OCI-LY7 (cell line): ENCODE measurements around the gene TSPAN7. TPM values are rescaled to one million over a fixed set of nuclear protein-coding genes. Genes with fewer than 3 reads are reported as not detected.

Experiments used
- BruUV-seq: library from RNA; stranded (reverse); fragments of 400-500 nt; replicated peaks from 2 replicates; lab custom pipeline; 2021; lab: Mats Ljungman, UMichigan
- CTCF ChIA-PET: fragments of 300-600 bp; sonication (Branson Sonifier 250); formaldehyde crosslinking; loops from one replicate; lab custom pipeline; 2022; ENCODE audit warnings: antibody characterized with exemption; ENCODE audit not compliant: unreplicated experiment; lab: Charles Lee
- POLR2A ChIA-PET: fragments of 300-600 bp; sonication (Branson Sonifier 250); formaldehyde crosslinking; loops from one replicate; lab custom pipeline; 2022; ENCODE audit warnings: antibody characterized with exemption; lab: Charles Lee
- DNase-seq: peaks from one replicate; pipeline ENCODE4 v3.0.0-alpha.2; 2015; ENCODE audit warnings: low spot score
- H2AFZ ChIP-seq: fragments of 200-600 bp; sonication (generic), shearing (Covaris generic); 2 replicates; pipeline ENCODE4 v1.6.1; 2014; ENCODE audit warnings: mild to moderate bottlenecking, antibody characterized with exemption, low read length, moderate library complexity
- H3K27ac ChIP-seq: fragments of 200-600 bp; sonication (generic); 2 replicates; pipeline ENCODE4 v1.5.1; 2014; ENCODE audit warnings: mixed run types, low read depth, mild to moderate bottlenecking, moderate library complexity, low read length, inconsistent platforms; ENCODE audit not compliant: poor library complexity, severe bottlenecking
- H3K36me3 ChIP-seq: fragments of 200-600 bp; sonication (generic); 2 replicates; pipeline ENCODE4 v1.6.1; 2014; ENCODE audit warnings: mild to moderate bottlenecking, antibody characterized with exemption, low read length, moderate library complexity, mixed read lengths; ENCODE audit not compliant: insufficient read depth
- H3K4me1 ChIP-seq: fragments of 200-600 bp; sonication (generic); 2 replicates; pipeline ENCODE4 v1.5.1; 2014; ENCODE audit warnings: mild to moderate bottlenecking, low read length; ENCODE audit not compliant: insufficient read depth, poor library complexity, severe bottlenecking
- H3K4me2 ChIP-seq: fragments of 200-600 bp; sonication (generic); 2 replicates; pipeline ENCODE4 v1.6.1; 2014; ENCODE audit warnings: mild to moderate bottlenecking, low read length
- H3K4me3 ChIP-seq: fragments of 200-600 bp; sonication (generic); 2 replicates; pipeline ENCODE4 v1.5.1; 2014; ENCODE audit warnings: mild to moderate bottlenecking, low read depth, low read length; ENCODE audit not compliant: poor library complexity, severe bottlenecking
- H3K79me2 ChIP-seq: fragments of 200-600 bp; sonication (generic); 2 replicates; pipeline ENCODE4 v1.6.1; 2016; ENCODE audit warnings: low read depth, mild to moderate bottlenecking, low read length, moderate library complexity, mixed read lengths; ENCODE audit not compliant: insufficient read depth
- H3K9me2 ChIP-seq: fragments of 200-600 bp; sonication (generic); 2 replicates; pipeline ENCODE4 v1.6.1; 2016; ENCODE audit warnings: mild to moderate bottlenecking, low read length, mixed read lengths; ENCODE audit not compliant: insufficient read depth
- H3K9me3 ChIP-seq: fragments of 200-600 bp; sonication (generic); 2 replicates; pipeline ENCODE4 v1.6.1; 2014; ENCODE audit warnings: mild to moderate bottlenecking, mixed run types, low read length, mixed read lengths
- H4K20me1 ChIP-seq: fragments of 200-600 bp; sonication (generic); 2 replicates; pipeline ENCODE4 v1.6.1; 2014; ENCODE audit warnings: mild to moderate bottlenecking, antibody characterized with exemption, low read length, moderate library complexity, mixed read lengths; ENCODE audit not compliant: insufficient read depth
- CTCF ChIP-seq: fragments of 200-600 bp; sonication (generic); conservative IDR thresholded peaks from 2 replicates; pipeline ENCODE4 v1.5.1; 2014; ENCODE audit warnings: mild to moderate bottlenecking, antibody characterized with exemption, low read length, moderate library complexity, mixed read lengths
- EZH2phosphoT487 ChIP-seq: fragments of 200-600 bp; sonication (generic); IDR thresholded peaks from 2 replicates; pipeline ENCODE4 v1.6.1; 2018; ENCODE audit warnings: low read depth, borderline replicate concordance, mild to moderate bottlenecking, mixed run types, antibody characterized with exemption, low read length, moderate library complexity, mixed read lengths
- intact Hi-C: fragments of 100-400 bp; cut with micrococcal nuclease; formaldehyde crosslinking; loops from one replicate; pipeline ENCODE4 v1.10.0; 2022; ENCODE audit not compliant: unreplicated experiment
- total RNA-seq, 2 experiments: library from RNA; depleted of rRNA in 1 of 2; stranded (reverse); fragments of >200 nt in 1 of 2; shearing (Covaris generic) in 1 of 2; gene quantifications; 2 replicates each; pipeline ENCODE4 v1.2.3, GENCODE V29; 2014 to 2022

Gene TSPAN7
- total RNA-seq, 2 experiments from 2014 or later = not detected

GRCh38 chrX:38672646-38673045 lies 111.3 kb downstream of the TSPAN7 start:
- Histone ChIP-seq H3K36me3 (no peaks in the 10 kb centered on the region), H3K4me3 (no peak overlapping the region), H3K4me2 (no peak overlapping the region), H4K20me1 (no peaks in the 10 kb centered on the region), H3K9me2 (no peaks in the 10 kb centered on the region), H3K27ac (no peak overlapping the region), H3K4me1 (peaks cover 7% of the 10 kb centered on the region), H2AFZ (no peak overlapping the region), H3K79me2 (no peaks in the 10 kb centered on the region), H3K9me3 (no peaks in the 10 kb centered on the region)
- intact Hi-C loops = no loop called here
- POLR2A ChIA-PET = interaction anchor here (1.4 kb wide), 1 partner anchor 19 kb away, joined by 3 read pairs; no protein-coding TSS in a partner anchor
- no peak for DNase-seq
- CTCF ChIA-PET = no interaction called here
- no TSS peak for BruUV-seq
- no peak for TF ChIP-seq CTCF
- TF ChIP-seq EZH2phosphoT487 = no peak

- no peak overlapping the region for H2AFZ ChIP-seq
- no peaks in the 10 kb centered on the region for H3K4me1 ChIP-seq
- H3K4me2 ChIP-seq = no peak overlapping the region
- no peaks in the 10 kb centered on the region for H3K36me3 ChIP-seq
- POLR2A ChIA-PET = no interaction called here
- H3K27ac ChIP-seq = no peak overlapping the region
- TF ChIP-seq CTCF (no peak), EZH2phosphoT487 (no peak)
- H3K9me2 ChIP-seq = no peaks in the 10 kb centered on the region
- CTCF ChIA-PET = no interaction called here
- H4K20me1 ChIP-seq = no peaks in the 10 kb centered on the region
- DNase-seq = no peak
- H3K4me3 ChIP-seq = no peak overlapping the region
- no peaks in the 10 kb centered on the region for H3K9me3 ChIP-seq
- intact Hi-C loops = no loop called here
- BruUV-seq = no TSS peak
- no peaks in the 10 kb centered on the region for H3K79me2 ChIP-seq
Observed at GRCh38 chrX:38675856-38676255, 114.5 kb downstream of the TSPAN7 start.

- intact Hi-C loops = no loop called here
- CTCF ChIA-PET = no interaction called here
- no peak overlapping the region for H3K4me2 ChIP-seq
Observed at GRCh38 chrX:38678183-38678582, 116.8 kb downstream of the TSPAN7 start.

More at GRCh38 chrX:38678183-38678582, 116.8 kb downstream of the TSPAN7 start:
- DNase-seq = no peak
- Histone ChIP-seq H4K20me1 (no peaks in the 10 kb centered on the region), H3K79me2 (no peaks in the 10 kb centered on the region), H3K4me3 (no peak overlapping the region), H3K9me3 (no peaks in the 10 kb centered on the region), H3K9me2 (no peaks in the 10 kb centered on the region), H3K4me1 (no peaks in the 10 kb centered on the region), H2AFZ (no peak overlapping the region), H3K36me3 (no peaks in the 10 kb centered on the region), H3K27ac (no peak overlapping the region)
- POLR2A ChIA-PET = interaction anchor here (1.0 kb wide), 1 partner anchor 16 kb away, joined by 3 read pairs; no protein-coding TSS in a partner anchor
- BruUV-seq = no TSS peak
- no peak for TF ChIP-seq EZH2phosphoT487
- no peak for TF ChIP-seq CTCF
